K562 (cell line): ENCODE measurements around the gene ACRBP. TPM values are rescaled to one million over a fixed set of nuclear protein-coding genes. Genes with fewer than 3 reads are reported as not detected.

Experiments
- CEBPG ChIP-seq, 3 experiments: fragments of 200-800 bp in 1 of 3; sonication (Bioruptor generic) in 1 of 3; sonication (generic) in 1 of 3; formaldehyde crosslinking in 1 of 3; IDR thresholded peaks in 2 of 3; conservative IDR thresholded peaks in 1 of 3; 2 replicates each; pipeline versions ENCODE4 v1.6.1 to v1.8.0; 2016 to 2022; ENCODE audit warnings: missing compliant biosample characterization in 2 of 3, missing genetic modification characterization in 2 of 3, mild to moderate bottlenecking in 1 of 3, missing genetic modification reagents in 1 of 3
- CLOCK ChIP-seq: fragments of 250-450 bp; sonication (Bioruptor Pico); IDR thresholded peaks from 2 replicates; pipeline ENCODE4 v1.4.0; 2020; ENCODE audit warnings: mild to moderate bottlenecking, moderate library complexity, borderline replicate concordance
- DACH1 ChIP-seq: fragments of 450-650 bp; IDR thresholded peaks from 2 replicates; pipeline ENCODE4 v1.6.1; 2018; ENCODE audit not compliant: partially characterized antibody
- EGR1 ChIP-seq: fragments of 450-650 bp; conservative IDR thresholded peaks from 2 replicates; pipeline ENCODE4 v1.6.1; 2017; ENCODE audit warnings: mild to moderate bottlenecking
- KAT7 ChIP-seq: sonication (generic); formaldehyde crosslinking; IDR thresholded peaks from 2 replicates; pipeline ENCODE4 v1.8.0; 2022; ENCODE audit warnings: missing genetic modification reagents, mild to moderate bottlenecking, borderline replicate concordance
- MEF2D ChIP-seq: conservative IDR thresholded peaks from 2 replicates; pipeline ENCODE4 v1.6.1; 2016; ENCODE audit warnings: low read depth, missing genetic modification characterization, missing compliant biosample characterization
- MTA2 ChIP-seq: fragments of 450-650 bp; IDR thresholded peaks from 2 replicates; pipeline ENCODE4 v1.6.1; 2016; ENCODE audit warnings: low read depth
- POLR3G ChIP-seq: IDR thresholded peaks from 2 replicates; pipeline ENCODE4 v1.6.1; 2011; ENCODE audit not compliant: insufficient read length, insufficient replicate concordance; ENCODE audit errors: extremely low read depth
- PRPF4 ChIP-seq: fragments of 200-400 bp; formaldehyde crosslinking; IDR thresholded peaks from one replicate; pipeline ENCODE4 v1.6.1; 2017; ENCODE audit warnings: low read length, low read depth, mild to moderate bottlenecking; ENCODE audit not compliant: insufficient read depth, poor library complexity, severe bottlenecking
- RBBP5 ChIP-seq: fragments of 200-600 bp; sonication (generic); IDR thresholded peaks from 2 replicates; pipeline ENCODE4 v1.6.1; 2012; ENCODE audit warnings: borderline replicate concordance, mild to moderate bottlenecking, low read length, control low read depth, inconsistent platforms; ENCODE audit not compliant: insufficient read depth, poor library complexity, severe bottlenecking
- RUNX1 ChIP-seq: sonication (generic); IDR thresholded peaks from 2 replicates; pipeline ENCODE4 v1.6.1; 2016; ENCODE audit warnings: antibody characterized with exemption, low read depth
- TSC22D4 ChIP-seq: fragments of 450-650 bp; IDR thresholded peaks from 2 replicates; pipeline ENCODE4 v1.6.1; 2016; ENCODE audit warnings: missing genetic modification characterization, missing biosample characterization, control low read depth
- WHSC1 ChIP-seq: IDR thresholded peaks from one replicate; pipeline ENCODE4 v1.6.1; 2012; ENCODE audit warnings: low read length, control low read depth, inconsistent platforms
- ZNF146 ChIP-seq: IDR thresholded peaks from one replicate; pipeline ENCODE4 v1.6.1; 2018; ENCODE audit warnings: missing compliant biosample characterization; ENCODE audit not compliant: unreplicated experiment
- ZNF561 ChIP-seq: fragments of 450-650 bp; formaldehyde crosslinking; conservative IDR thresholded peaks from 2 replicates; pipeline ENCODE4 v1.4.0; 2020; ENCODE audit warnings: mild to moderate bottlenecking, moderate library complexity
- polyA plus RNA-seq, 8 experiments: library from polyadenylated mRNA; depleted of rRNA in 4 of 8; stranded (reverse) in 5 of 8; unstranded in 3 of 8; fragments of >200 nt; fragmentation: Nextera tagmentation in 2 of 8; fragmentation: Illumina TruSeq in 1 of 8; extraction: Ambion mirVana in 2 of 8; extraction: Trizol in 1 of 8; gene quantifications; 2 replicates each; pipeline versions ENCODE4 v1.2.1 to v1.2.3, GENCODE V29; 2011 to 2014; ENCODE audit warnings: inconsistent platforms in 1 of 8, missing spikeins in 1 of 8
- total RNA-seq, 7 experiments: library from RNA; depleted of rRNA in 6 of 7; stranded (reverse); fragments of >200 nt in 6 of 7; fragmentation: Illumina TruSeq in 2 of 7; extraction: Trizol in 2 of 7; gene quantifications; 2 replicates each; pipeline versions ENCODE4 v1.2.1 to v1.2.3, GENCODE V29; 2011 to 2021; ENCODE audit warnings: low replicate concordance in 1 of 7
- TF ChIP-seq, protein P1 (sequence below): fragments of 450-650 bp; IDR thresholded peaks from 2 replicates; pipeline ENCODE4 v1.6.1; 2016; ENCODE audit warnings: low read depth
- TF ChIP-seq, protein P2 (sequence below): sonication (generic); formaldehyde crosslinking; IDR thresholded peaks from 2 replicates; pipeline ENCODE4 v1.9.0; 2022; ENCODE audit warnings: mild to moderate bottlenecking, missing genetic modification reagents

ACRBP gene
- total and polyA plus RNA-seq, 9 of the 15 experiments (the other 6 are each of a cell fraction or from before 2014, with no cell fraction given): 3.1 to 31.8 (median 8.4) TPM

GRCh38 chr12:6639151-6639801, 8.0 kb downstream of the ACRBP start (continued):
- TF ChIP-seq, protein P1, sequence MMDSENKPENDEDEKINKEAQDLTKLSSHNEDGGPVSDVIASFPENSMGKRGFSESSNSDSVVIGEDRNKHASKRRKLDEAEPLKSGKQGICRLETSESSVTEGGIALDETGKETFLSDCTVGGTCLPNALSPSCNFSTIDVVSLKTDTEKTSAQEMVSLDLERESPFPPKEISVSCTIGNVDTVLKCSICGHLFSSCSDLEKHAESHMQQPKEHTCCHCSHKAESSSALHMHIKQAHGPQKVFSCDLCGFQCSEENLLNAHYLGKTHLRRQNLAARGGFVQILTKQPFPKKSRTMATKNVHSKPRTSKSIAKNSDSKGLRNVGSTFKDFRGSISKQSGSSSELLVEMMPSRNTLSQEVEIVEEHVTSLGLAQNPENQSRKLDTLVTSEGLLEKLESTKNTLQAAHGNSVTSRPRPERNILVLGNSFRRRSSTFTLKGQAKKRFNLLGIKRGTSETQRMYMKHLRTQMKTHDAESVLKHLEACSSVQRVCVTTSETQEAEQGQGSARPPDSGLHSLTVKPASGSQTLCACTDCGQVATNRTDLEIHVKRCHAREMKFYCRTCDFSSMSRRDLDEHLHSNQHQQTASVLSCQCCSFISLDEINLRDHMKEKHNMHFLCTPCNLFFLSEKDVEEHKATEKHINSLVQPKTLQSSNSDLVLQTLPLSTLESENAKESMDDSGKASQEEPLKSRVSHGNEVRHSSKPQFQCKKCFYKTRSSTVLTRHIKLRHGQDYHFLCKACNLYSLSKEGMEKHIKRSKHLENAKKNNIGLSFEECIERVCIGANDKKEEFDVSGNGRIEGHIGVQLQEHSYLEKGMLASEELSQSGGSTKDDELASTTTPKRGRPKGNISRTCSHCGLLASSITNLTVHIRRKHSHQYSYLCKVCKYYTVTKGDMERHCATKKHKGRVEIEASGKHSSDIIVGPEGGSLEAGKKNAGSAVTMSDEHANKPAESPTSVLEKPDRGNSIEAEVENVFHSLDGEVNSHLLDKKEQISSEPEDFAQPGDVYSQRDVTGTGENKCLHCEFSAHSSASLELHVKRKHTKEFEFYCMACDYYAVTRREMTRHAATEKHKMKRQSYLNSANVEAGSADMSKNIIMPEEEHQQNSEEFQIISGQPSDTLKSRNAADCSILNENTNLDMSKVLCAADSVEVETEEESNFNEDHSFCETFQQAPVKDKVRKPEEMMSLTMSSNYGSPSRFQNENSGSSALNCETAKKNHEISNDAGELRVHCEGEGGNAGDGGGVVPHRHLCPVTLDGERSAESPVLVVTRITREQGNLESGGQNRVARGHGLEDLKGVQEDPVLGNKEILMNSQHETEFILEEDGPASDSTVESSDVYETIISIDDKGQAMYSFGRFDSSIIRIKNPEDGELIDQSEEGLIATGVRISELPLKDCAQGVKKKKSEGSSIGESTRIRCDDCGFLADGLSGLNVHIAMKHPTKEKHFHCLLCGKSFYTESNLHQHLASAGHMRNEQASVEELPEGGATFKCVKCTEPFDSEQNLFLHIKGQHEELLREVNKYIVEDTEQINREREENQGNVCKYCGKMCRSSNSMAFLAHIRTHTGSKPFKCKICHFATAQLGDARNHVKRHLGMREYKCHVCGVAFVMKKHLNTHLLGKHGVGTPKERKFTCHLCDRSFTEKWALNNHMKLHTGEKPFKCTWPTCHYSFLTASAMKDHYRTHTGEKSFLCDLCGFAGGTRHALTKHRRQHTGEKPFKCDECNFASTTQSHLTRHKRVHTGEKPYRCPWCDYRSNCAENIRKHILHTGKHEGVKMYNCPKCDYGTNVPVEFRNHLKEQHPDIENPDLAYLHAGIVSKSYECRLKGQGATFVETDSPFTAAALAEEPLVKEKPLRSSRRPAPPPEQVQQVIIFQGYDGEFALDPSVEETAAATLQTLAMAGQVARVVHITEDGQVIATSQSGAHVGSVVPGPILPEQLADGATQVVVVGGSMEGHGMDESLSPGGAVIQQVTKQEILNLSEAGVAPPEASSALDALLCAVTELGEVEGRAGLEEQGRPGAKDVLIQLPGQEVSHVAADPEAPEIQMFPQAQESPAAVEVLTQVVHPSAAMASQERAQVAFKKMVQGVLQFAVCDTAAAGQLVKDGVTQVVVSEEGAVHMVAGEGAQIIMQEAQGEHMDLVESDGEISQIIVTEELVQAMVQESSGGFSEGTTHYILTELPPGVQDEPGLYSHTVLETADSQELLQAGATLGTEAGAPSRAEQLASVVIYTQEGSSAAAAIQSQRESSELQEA: no peak
- TF ChIP-seq, protein P2, sequence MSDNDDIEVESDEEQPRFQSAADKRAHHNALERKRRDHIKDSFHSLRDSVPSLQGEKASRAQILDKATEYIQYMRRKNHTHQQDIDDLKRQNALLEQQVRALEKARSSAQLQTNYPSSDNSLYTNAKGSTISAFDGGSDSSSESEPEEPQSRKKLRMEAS (CRISPR knock-in tag): no peak
- TF ChIP-seq PRPF4: no peak
- TF ChIP-seq WHSC1: no peak
- TF ChIP-seq TSC22D4 (tag): no peak
- TF ChIP-seq ZNF146 (CRISPR knock-in tag): no peak
- no peak for TF ChIP-seq RUNX1
- TF ChIP-seq KAT7 (CRISPR knock-in tag): no peak
- TF ChIP-seq MTA2: peak; percentile 89
- TF ChIP-seq RBBP5: no peak
- peak; percentile 27; the same call in 1 of the 2 replicates for TF ChIP-seq EGR1
- no peak for TF ChIP-seq CEBPG (CRISPR knock-in tag; IDR thresholded peaks at IDR 0.05)
- no peak for TF ChIP-seq CEBPG (tag; conservative IDR thresholded peaks at IDR 0.05 in 1 of 2, IDR thresholded peaks at IDR 0.05 in 1 of 2)
- no peak for TF ChIP-seq POLR3G
- peak; percentile 38 for TF ChIP-seq DACH1
- 0 out of 2 replicates have a peak, but pooled peaks have one; percentile 34 for TF ChIP-seq MEF2D (tag)
- no peak for TF ChIP-seq CLOCK (CRISPR knock-in tag)
- no peak for TF ChIP-seq ZNF561
